Esophagus squamous epithelium (tissue), 5 donors: ENCODE results near the gene CTBS. TPM values are rescaled to one million over a fixed set of nuclear protein-coding genes. Genes with fewer than 3 reads are reported as not detected.

Experiments
- DNase-seq: peaks from one replicate; lab custom pipeline; 2025; lab: John Stamatoyannopoulos, UW
- H3K27ac ChIP-seq, 4 donors: fragments of 200-600 bp; sonication (generic); one replicate each; pipeline ENCODE4 v1.5.1; 2016 to 2019; ENCODE audit warnings: mild to moderate bottlenecking in 1 of 4
- H3K27me3 ChIP-seq, 4 donors: fragments of 200-600 bp; sonication (generic); 1 replicate in 3 of 4; 2 replicates in 1 of 4; pipeline versions ENCODE4 v1.5.1 to v1.6.0; 2017 to 2021; ENCODE audit warnings: antibody characterized with exemption in 1 of 4
- H3K36me3 ChIP-seq, 3 donors: fragments of 200-600 bp; sonication (generic); one replicate each; pipeline ENCODE4 v1.5.1; 2016 to 2019
- H3K4me1 ChIP-seq, 3 donors: fragments of 200-600 bp; sonication (generic); one replicate each; pipeline ENCODE4 v1.5.1; 2017 to 2019
- H3K4me3 ChIP-seq, 4 donors: fragments of 200-600 bp; sonication (generic); 1 replicate in 3 of 4; 2 replicates in 1 of 4; pipeline ENCODE4 v1.5.1; 2016 to 2019; ENCODE audit warnings: mild to moderate bottlenecking in 2 of 4, moderate library complexity in 1 of 4
- H3K9me3 ChIP-seq, 3 donors: fragments of 200-600 bp; sonication (generic); one replicate each; pipeline ENCODE4 v1.5.1; 2016 to 2019
- POLR2A ChIP-seq, 4 donors: fragments of 450-650 bp; IDR thresholded peaks; one replicate each; pipeline ENCODE4 v1.6.1; 2017; ENCODE audit warnings: antibody characterized with exemption in 4 of 4, mild to moderate bottlenecking in 4 of 4, moderate library complexity in 3 of 4
- WGBS, 2 donors: methylation state at CpG; one replicate each; pipeline ENCODE4 v1.1.5; 2018; 5-methylcytosine and 5-hydroxymethylcytosine counted together
- intact Hi-C: fragments of 100-400 bp; cut with DNase I; formaldehyde crosslinking; loops from one replicate; pipeline ENCODE4 v1.15.0; 2022
- total RNA-seq, 4 donors: library from RNA; depleted of rRNA; stranded (reverse); fragments of >200 nt; gene quantifications; one replicate each; pipeline ENCODE4 v1.1.0, GENCODE V29; 2016
- TF ChIP-seq, protein P1 (sequence below), 6 experiments: fragments of 450-650 bp in 4 of 6; fragments of 200-600 bp in 2 of 6; sonication (generic) in 2 of 6; IDR thresholded peaks; one replicate each; pipeline ENCODE4 v1.5.1; 2016 to 2019; ENCODE audit warnings: antibody characterized with exemption in 6 of 6, mild to moderate bottlenecking in 4 of 6, moderate library complexity in 4 of 6
- donor health status: DM: yes; HTN: yes; CAD: no.

CTBS gene
- total RNA-seq, 4 donors from 2014 or later: 4.9 to 12.0 (median 10.3) TPM

DNA sequence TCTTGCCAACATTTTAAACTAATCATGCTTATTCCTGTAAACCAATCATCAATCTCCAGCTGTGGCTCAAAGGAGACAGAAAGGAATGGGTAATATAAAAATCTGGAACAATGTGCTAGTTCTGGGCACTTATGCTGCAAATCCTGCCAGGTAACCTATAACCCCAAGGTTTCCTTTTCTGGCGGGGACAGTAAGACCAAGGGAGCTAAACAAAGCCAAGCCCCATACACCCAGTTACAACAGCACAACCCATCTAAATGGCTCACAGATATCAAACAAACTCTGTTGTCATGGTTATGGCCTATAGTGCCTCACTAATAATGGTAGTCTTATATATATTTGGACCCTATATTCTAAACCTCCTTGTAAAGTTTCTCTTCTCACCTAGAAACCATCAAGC is 36.9 kb upstream of the CTBS start:
- no peaks in the 10 kb centered on the region for H3K4me1 ChIP-seq
- no peak overlapping the region for H3K27ac ChIP-seq
- no peaks in the 10 kb centered on the region for H3K36me3 ChIP-seq
- intact Hi-C loops: loop anchor here (10.0 kb wide), 1 partner anchor 176 kb away; no protein-coding TSS in a partner anchor
- no peak for DNase-seq
- H3K9me3 ChIP-seq: peaks cover 0 to 9% (median 5%) of the 10 kb centered on the region in 3 donors
- 0 to 45% methylated on average over 1 of the region's 1 CpG for WGBS, 2 donors
- TF ChIP-seq POLR2A (IDR thresholded peaks at IDR 0.05): no peak
- TF ChIP-seq, protein P1, sequence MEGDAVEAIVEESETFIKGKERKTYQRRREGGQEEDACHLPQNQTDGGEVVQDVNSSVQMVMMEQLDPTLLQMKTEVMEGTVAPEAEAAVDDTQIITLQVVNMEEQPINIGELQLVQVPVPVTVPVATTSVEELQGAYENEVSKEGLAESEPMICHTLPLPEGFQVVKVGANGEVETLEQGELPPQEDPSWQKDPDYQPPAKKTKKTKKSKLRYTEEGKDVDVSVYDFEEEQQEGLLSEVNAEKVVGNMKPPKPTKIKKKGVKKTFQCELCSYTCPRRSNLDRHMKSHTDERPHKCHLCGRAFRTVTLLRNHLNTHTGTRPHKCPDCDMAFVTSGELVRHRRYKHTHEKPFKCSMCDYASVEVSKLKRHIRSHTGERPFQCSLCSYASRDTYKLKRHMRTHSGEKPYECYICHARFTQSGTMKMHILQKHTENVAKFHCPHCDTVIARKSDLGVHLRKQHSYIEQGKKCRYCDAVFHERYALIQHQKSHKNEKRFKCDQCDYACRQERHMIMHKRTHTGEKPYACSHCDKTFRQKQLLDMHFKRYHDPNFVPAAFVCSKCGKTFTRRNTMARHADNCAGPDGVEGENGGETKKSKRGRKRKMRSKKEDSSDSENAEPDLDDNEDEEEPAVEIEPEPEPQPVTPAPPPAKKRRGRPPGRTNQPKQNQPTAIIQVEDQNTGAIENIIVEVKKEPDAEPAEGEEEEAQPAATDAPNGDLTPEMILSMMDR (IDR thresholded peaks at IDR 0.05): no peak
- H3K27me3 ChIP-seq: peaks cover 0 to 3% (median 0%) of the 10 kb centered on the region in 4 donors
- no peak overlapping the region for H3K4me3 ChIP-seq

DNA sequence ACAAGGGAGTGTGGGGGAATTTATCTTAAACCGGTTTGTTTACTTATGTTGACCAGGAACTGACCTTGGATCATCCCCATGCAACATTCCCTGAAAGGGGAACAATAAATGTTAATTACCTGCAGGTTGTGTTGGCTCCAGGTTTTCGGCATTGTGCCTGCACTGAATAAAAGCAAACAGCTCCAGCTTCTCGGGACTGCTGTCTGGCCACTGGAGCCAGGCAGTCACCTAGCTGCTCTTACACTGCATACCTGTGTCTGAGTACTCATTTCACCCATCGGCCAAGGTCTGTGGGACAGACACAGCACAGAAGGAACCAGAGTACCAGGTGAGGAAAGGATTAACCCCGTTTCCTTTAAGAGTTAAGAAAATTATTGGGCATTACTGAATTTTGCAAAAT is 32.7 kb upstream of the CTBS start:
- Histone ChIP-seq H3K4me1 (peaks cover 0 to 17% (median 0%) of the 10 kb centered on the region in 3 donors), H3K27ac (no peak overlapping the region), H3K4me3 (no peak overlapping the region), H3K27me3 (no peaks in the 10 kb centered on the region), H3K36me3 (no peaks in the 10 kb centered on the region), H3K9me3 (peaks cover 0 to 8% (median 6%) of the 10 kb centered on the region in 3 donors)
- intact Hi-C loops: no loop called here
- 81% methylated on average over 4 to 5 of the region's 5 CpGs for WGBS, 2 donors
- DNase-seq: no peak
- TF ChIP-seq, protein P1 (IDR thresholded peaks at IDR 0.05): no peak
- TF ChIP-seq POLR2A (IDR thresholded peaks at IDR 0.05): no peak

DNA sequence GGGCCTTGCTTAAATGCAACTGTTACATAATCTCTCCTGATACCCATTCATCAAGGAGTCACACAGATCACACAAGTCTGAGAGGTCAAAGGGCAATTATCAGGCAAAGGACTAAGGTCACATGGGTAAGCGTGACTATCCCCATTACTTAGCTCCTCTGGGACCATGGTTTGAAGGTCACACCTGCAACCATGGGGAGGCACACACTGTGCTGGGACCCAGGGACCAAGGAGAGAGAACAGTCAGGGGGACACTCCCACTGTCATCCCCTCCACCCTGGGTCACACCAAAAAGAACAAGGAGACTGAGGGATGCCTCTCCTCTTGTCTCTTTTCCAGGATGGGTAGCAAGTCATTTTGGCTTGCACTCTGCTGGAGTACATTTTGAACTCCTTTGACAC is 30.9 kb upstream of the CTBS start:
- DNase-seq: no peak
- intact Hi-C loops: no loop called here
- Histone ChIP-seq H3K27me3 (no peaks in the 10 kb centered on the region), H3K36me3 (no peaks in the 10 kb centered on the region), H3K4me1 (peaks cover 0 to 17% (median 0%) of the 10 kb centered on the region in 3 donors), H3K4me3 (no peak overlapping the region), H3K27ac (no peak overlapping the region), H3K9me3 (peaks cover 0 to 8% (median 6%) of the 10 kb centered on the region in 3 donors)
- WGBS, 2 donors: 71 to 100% methylated on average over 1 of the region's 1 CpG
- no peak for TF ChIP-seq POLR2A (IDR thresholded peaks at IDR 0.05)
- TF ChIP-seq, protein P1 (IDR thresholded peaks at IDR 0.05): no peak

DNA sequence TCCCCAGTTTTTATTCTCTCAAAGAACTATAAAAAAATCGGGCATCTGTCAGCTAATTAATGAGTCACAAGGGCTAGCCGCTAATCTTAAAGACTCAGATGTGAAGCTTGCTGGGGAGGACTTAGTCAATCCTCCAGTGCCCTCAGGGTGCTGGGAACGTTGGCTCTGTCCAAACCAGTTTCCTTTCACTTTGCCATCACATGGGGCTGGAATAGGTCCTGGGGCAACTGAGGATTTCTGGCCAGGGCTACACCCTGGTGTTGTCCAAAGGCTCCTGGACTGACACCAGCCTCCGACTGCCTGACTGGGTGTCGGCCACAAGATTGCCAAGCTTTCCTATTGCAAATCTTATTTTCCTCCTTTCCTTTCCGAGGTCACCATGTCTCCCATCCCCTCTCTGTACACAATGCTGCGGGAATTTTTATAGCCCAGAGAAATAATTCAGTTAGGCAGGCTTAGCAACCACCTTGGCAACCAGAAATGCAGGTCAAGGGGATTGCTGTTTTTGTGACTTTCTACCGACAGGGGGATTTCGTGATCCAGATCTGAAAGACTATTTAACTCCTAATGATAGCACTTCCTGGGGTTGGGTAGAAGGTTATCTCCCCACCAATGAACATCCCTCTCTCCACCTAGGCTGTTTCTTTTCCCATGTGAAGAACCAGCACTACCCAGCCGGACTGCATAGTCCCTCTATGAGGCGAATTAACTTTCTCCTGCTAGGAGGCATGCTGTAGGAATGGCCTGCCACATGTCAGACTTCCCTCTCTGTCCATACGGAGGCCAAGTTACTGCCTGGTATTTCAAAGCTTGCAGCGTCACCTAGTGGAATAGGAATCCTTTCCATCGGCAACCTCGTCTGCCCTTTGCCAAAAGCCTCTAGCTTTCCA is 29.9 kb upstream of the CTBS start:
- Histone ChIP-seq H3K27ac (peak overlapping the region; percentile 23 to 56 (median 39)), H3K9me3 (peaks cover 0 to 8% (median 6%) of the 10 kb centered on the region in 3 donors), H3K4me1 (peaks cover 0 to 17% (median 1%) of the 10 kb centered on the region in 3 donors), H3K27me3 (no peaks in the 10 kb centered on the region), H3K36me3 (no peaks in the 10 kb centered on the region), H3K4me3 (peak overlapping the region; percentile 3 to 48 (median 18))
- TF ChIP-seq, protein P1 (IDR thresholded peaks at IDR 0.05): peak; percentile 37 to 85 (median 58)
- no peak for TF ChIP-seq POLR2A (IDR thresholded peaks at IDR 0.05)
- no peak for DNase-seq
- WGBS, 2 donors: 30 to 53% methylated on average over 15 of the region's 15 CpGs
- intact Hi-C loops: no loop called here

DNA sequence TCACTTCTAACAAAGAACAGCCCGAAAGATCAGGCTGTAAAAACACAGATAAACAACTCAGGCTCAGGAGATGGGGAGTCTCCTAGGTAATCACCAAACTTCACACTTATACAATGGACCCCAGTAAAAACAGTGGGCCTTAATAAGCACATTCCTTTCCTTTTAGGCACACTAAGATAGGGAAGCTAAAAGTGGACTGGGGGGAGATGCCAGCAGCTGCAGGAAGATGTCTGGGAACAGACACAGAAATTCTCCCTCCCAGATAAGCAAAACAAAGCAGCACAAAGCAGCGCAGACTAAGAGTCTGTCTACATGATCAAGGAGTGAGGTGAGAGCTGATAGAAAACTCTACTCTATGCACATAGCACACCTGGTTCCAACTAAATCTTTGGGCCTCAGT is 29.0 kb upstream of the CTBS start:
- peak overlapping the region in 3 of 4 donors; percentile 23 to 56 (median 53) for H3K27ac ChIP-seq

More for the DNA sequence above, 29.0 kb upstream of the CTBS start:
- Histone ChIP-seq H3K4me1 (peaks cover 0 to 17% (median 3%) of the 10 kb centered on the region in 3 donors), H3K9me3 (peaks cover 0 to 8% (median 6%) of the 10 kb centered on the region in 3 donors), H3K27me3 (no peaks in the 10 kb centered on the region), H3K4me3 (peak overlapping the region in 1 of 4 donors; percentile 48), H3K36me3 (no peaks in the 10 kb centered on the region)
- no peak for TF ChIP-seq POLR2A (IDR thresholded peaks at IDR 0.05)
- TF ChIP-seq, protein P1 (IDR thresholded peaks at IDR 0.05): no peak
- WGBS, 2 donors: 59 to 60% methylated on average over 2 of the region's 2 CpGs
- intact Hi-C loops: no loop called here
- DNase-seq: no peak
